Pons (tissue), 1 donor: ENCODE results near the gene FRY.

Experiments
- DNase-seq: peaks from one replicate; pipeline ENCODE4 v3.0.0-alpha.2; 2016; ENCODE audit warnings: low spot score

FRY gene

DNA sequence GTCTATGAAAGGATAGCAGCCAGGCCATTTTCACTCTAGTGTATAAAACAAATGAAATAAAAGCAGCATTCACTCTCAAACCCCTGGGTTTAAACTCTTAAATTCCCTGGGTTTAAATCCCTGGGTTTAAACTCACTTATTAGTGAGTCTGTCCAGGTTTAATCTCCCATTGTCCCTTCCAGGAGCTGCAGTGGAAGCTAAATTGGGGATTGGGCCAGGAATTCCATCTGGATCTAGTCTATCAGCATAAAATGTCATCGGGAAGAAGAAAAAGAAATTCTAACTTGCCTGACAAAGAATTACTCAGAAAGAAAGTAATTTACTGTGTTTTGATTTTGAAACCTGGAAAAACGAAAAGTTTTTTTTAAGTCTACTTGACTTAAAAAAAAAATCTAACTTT is 54.8 kb downstream of the FRY start:
- no peak for DNase-seq

DNA sequence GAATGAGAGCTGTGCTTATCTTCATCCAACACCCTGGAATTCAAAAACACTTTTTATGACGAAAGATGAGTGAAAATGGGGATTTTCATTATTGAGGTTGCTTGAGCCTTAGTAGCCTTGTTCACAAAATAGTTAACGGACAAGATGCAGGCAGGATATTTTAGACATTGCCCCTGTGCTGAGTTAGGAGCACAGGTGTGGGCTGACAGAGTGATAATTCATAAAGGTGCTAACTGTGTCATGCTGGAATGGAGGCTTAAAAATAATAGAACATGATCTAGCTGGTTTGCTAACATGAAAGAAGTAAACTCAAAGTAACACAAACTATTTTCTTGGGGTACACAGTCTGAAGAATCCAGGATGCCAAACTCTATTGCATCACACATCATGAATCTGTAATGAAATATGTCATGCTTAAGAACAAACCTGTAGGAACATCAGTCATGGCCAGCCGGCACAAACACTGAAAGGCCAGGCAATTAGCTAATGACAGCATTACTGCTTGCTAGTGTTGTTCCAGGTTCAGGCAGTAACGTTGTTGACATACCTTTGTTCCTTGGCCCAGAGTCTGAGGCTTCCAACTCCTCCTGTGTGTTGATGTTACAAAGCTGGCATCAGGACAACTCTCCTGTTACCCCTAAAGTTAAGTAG is 55.3 kb downstream of the FRY start:
- no peak for DNase-seq

DNA sequence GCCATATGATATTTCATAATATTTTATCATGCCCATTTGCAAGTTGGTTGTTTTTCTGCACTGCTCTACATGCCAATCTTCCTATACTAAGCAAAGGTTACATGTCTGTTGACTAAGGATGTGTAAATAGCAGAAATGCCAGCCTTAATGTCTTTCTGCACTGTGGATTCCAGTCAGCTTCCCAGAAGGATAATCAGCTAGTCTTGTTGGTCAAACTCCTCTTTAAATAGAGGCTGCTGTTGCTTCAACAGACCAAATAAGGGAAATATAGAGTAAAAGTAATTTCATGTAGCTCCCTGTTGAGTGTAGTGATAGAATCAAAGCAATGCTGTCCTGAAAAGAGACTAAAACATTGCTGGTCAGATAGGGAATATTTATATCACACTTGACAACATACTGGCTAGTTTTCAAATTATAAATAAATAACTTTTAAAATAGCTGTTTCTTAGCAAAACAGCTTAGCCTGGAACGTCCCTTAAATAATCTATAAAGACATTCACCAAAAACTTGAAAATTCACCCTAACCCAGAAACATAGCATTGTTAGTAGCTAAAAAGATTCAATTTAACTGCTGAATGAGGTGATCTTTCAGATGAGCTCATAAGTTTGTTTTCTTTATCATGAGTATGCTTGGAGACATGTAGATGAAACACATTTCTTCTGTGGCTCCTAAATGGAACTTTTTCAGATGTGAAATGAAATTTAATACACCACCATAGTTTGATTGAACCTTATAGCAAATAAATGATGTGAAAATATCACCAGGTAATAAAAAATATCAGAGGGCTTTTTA is 56.6 kb downstream of the FRY start:
- DNase-seq = no peak

DNA sequence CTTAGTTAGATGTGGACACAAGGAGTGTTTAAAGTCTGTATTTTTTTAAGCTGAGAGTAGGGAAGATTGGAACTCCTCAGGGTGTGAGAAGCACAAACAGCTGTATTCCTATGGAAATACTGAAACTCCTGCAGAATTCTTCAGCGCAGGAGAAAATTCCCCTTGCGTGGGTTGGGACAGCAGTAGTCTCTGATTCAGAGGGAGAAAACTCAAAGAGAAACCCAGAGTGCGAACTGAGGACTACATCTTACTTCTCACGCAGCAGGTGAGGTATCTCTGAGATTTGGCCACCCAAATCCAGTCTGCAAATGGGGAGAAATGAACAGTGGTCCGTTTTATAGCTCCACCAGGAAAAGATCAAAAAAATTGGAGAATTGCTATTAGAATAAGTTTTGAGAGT is 60.9 kb downstream of the FRY start:
- DNase-seq = no peak

DNA sequence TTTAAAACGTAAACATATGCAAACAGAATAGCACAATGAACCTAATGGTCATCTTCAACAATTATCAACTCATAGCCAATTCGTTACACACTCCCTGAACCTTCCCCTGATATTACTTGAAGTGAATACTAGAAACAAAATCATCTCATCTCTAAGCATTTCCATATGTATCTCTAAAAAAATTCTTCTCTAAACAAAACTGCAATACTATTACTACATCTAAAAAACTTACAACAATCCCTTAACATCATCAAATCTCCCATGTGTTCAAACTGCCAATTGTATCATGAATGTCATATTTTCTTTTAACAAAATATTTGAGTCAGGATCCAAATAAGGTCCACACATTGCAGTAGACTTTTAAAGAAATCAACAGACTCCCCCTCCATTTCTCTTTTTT is 61.4 kb downstream of the FRY start:
- no peak for DNase-seq

DNA sequence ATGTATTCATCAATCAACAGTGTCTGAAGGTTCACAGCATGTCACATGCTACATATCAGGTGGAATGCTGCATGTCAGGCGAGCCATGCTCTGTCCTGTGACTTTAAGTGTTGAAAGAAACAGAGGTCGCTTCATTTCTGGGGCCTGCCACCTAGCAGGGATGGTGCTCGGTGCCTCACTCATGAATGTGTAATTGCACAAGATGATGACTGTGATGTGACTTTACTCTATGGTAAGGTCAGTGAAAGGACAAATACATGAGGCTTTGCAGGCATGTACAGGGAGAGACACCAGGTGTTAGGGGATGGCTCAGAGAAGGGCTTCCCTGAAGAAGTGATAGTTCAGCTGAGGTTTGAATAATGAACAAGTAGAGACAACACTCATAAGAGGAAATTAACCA is 66.7 kb downstream of the FRY start:
- DNase-seq = no peak

DNA sequence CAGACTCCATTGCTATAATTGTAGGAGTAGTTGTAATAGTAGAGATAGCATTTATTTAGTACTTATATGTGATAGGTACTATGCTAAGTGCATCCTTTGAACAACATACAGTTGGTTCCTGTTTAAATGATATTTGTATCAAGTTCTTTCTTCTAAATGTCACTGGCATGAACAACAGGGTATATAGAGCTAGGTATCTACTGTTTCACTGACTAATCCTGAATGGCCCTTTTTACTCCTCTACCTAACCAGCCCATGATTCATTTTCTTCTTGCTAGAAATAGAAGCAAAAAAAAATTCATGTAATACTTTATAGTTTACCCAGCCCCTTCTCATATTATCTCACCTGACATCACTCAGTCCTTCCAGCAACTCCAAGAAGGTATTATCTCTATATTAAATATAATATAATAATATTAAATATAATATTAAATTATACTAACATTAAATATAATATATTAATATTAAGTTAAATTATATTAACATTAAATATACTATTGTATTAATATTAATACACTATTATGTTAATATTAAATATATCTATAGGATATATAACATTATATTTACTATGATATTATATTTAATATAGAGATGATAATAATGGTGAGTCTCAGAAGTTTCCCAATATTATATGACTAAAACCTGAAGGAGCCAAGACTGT is 74.2 kb downstream of the FRY start:
- no peak for DNase-seq

DNA sequence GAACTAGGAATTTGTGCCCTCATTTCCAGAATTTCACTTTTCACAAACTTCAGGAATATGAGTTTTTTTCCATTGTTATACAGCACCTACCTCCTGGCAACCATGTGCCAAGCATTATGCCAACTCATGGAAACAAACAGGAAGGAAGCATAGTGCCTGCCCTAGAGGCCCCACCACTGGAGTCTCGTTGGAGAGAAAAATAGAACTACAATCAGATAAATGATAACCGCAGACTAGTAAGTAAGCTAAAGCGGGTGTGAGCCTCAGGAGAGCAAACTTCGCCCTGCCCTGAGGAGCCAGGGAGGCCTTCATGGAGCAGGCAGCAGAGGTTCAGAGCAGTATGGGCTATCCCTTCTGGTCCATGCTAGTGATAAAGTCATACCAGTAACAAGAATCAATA is 75.9 kb downstream of the FRY start:
- DNase-seq = no peak

DNA sequence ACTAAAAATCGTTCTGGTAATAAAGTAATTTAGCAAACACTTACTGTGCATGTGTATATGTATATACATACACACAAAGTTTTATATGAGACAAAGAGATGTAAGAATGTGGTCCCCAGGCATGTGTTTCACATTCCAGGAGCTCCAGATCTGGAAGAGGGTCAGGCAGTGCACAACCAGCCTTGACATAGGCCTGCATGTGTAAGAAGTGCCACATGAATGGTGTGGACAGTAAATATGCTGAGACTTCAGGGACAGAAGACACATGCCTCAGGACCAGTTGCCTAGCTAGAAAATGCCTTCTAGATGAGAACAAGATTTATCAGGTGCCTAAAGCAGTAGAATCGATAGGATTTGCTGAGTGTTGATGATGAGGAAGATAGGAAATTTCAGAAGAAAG is 76.4 kb downstream of the FRY start:
- DNase-seq = no peak

DNA sequence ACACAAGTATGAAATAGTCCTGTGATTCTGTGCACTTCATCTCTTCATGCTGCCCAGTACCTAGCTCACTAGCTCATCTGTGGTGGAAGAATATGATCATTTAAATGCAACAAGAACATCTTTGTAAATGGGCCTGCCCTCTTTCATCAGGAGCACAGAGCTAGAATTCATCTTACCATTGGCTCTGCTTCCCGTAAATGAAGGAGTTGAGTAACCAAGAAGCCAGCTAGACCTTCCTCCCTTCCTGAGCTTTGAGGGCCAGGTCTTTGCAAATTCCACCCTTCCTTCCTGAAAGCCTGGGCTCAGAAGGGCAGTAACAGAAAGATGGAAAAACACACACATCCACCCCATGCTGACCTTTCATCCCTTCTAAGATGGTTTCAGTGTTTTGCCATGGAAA is 82.0 kb downstream of the FRY start:
- DNase-seq = no peak

DNA sequence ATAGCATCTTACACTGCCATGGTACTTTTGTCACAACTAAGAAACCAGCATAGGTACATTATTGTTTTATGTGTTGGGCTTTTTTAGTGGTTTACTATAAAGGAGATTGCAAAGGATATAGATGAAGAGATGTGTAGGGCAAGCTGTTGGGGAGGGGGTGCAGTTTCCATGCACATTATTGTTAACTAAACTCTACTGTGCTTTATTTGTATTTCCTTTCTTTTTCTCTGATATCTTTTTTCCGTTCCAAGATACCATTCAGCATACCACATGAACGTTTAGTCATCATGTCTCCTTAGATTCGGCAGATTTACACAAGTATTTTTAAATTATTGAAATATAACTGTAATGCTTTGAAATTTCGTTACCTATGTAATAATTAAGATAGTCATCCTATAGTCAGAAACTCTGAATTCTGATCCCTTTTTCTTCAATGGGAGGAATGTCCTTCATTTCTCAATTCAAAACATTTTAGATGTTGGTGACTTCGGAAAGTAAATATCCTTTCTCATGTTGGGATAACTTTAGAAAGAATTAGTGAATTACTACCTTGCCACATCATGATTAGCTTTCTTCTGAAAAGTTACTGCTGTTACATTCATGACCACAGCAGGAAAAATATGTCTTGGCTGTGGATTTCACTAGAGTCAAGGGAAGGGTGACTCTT is 82.8 kb downstream of the FRY start:
- DNase-seq = no peak

DNA sequence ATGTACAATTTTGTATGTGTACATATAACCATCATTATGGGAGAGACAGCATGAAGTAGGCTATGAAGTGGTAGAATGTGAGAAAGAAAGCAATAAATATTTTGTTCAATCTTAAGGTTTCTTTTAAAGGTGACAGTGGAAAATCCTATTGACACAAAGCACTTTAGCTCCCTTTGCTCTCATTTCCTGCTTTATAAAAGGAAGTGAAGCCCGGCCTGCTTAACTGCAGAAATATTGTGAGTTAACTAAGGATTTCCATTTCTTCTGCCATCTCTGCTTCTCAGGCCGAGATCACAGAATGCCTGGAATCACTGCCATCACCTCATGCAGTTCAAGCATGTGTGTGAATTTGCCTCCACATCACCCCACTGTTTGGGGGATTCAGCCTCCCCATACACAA is 83.5 kb downstream of the FRY start:
- no peak for DNase-seq

DNA sequence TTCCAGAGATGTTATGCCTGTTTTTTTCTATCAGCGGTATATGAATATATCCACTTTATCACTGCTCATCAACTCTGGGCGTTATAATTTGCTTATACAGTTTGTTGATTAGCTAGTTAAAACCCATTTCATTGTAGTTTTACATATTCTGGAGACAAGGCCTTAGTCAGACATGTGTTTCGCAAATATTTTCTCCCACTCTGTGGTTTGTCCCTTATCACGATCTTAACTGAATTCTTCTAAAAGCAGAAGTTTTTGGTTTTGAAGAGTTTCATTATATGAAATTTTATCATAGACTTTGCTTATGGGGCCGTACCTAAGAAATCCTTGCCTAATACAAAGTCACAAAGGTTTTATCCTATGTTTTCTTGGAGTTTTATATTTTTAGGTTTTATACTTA is 84.6 kb downstream of the FRY start:
- DNase-seq = no peak

DNA sequence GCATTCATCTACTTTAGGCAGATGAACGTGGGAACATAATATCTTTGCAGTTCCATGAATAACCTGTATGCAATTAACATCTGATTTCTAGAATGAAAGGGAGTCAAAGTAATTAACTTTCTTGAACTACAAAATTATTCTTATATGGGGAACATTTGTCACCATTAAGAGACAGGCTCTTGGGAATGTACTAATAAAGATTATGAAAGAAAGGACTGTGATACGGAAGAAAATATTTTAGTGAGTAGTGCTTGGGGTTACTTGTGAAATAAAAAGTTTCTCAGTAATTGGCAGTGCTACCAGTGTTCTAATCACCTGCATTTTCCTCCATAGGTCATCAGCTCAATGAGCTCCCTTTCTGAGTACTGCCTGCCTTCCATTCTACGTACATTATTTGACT is 85.4 kb downstream of the FRY start:
- no peak for DNase-seq

DNA sequence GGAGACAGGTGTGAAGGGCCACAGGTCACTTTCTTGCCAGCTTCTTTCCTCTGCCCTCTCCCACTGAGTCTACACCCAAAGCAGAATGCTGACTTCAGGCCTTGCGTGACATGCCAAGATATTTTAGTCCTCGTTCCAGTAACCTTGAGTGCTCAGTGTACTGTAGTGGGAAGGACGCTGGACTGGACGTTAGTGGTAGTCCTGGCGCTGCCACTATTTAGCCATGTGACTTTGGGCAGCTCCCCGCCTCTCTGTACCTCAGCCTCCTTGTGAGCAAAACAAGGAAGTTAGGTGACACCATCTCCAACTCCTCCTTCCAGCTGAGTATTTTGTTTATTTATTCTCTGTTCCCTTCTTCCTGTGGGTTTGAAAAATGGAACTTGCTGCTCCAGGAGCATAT is 86.1 kb downstream of the FRY start:
- DNase-seq = no peak

DNA sequence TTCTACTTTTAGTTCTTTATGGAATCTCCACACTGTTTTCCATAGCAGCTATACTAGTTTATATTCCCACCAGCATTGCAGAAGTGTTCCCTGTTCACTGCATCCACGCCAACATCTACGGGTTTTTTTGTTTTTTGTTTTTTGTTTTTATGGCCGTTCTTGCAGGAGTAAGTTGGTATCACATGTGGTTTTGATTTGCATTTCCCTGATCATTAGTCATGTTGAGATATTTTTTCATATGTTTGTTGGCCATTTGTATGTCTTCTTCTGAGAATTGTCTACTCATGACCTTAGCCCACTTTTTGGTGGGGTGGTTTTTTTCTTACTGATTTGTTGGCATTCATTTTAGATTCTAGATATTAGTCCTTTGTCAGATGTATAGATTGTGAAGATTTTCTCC is 89.7 kb downstream of the FRY start:
- DNase-seq = no peak

DNA sequence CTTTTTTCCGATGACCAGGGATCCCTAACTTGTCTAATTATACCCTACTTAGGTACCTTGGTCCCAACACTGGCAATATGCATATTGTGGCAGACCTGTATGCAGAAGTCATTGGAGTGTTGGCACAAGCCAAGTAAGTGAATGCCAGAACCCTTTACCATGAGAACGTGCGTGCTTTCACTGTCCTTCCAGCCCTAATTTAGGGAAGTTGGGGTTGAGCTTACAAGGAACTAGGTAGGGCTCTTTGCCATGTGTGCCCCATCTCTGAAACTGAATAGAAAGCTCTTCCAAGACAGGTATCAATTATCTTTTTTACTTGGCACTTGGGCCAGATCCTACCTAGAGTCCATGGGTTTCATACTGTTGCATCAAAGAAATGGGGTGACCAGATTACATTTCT is 93.2 kb downstream of the FRY start:
- DNase-seq = no peak

DNA sequence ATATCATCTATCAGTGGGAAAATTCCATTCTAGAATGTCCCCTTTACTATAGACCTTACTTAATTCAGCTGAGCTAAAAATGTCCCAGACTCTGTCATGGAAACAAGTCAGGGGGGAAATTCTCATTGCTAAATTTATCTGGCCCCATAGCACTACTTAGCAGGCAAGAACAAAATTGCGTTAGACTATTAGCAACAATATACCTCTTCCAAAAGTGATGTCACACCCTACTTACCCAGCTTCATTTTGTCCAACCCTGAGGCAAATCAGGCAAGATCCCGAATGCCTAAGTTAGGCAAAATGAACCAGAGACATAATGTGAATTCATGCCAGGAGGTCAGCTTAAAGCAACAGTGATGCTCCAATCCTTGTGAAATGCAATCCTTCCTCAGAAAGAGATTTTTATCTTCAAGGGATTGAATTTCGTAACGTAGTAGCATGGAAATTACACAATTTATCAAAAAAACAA is 93.7 kb downstream of the FRY start:
- no peak for DNase-seq

DNA sequence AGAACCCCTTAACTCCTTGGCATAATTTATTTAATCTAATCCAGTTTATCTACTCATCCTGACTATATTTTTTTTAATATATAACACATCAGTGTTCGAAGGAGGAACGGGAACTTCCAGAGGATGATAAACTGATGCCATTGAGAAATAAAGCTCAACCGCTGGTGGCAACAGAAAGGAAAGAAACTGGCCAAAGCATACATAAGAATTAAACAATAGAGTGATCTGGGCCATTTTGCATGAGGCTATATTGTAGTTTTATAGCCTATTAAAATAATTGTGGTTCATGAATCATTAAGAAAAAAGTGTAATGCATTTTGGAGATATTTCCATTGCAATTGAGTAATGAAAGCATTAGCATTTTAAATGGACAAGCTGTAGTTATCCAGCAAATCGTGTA is 94.2 kb downstream of the FRY start:
- DNase-seq = no peak

DNA sequence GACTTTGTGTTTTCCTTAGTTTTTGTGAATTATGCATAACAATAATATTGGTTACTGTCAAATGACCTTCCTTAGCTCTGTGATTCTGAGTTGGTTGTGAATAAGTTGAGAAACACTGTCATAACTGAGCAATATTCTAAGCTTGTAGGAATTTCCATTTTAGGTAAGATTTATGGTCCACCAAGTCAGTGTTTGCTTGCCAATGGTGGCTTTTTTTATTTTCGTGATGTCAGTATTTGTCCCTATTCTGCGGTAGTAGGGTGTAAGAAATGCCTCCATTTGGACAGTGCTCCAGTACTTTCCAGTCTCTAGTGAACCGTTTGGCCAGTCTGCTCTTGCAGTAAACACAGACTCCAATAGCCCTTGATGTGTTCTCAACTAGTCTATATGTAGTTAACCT is 94.7 kb downstream of the FRY start:
- DNase-seq = no peak

DNA sequence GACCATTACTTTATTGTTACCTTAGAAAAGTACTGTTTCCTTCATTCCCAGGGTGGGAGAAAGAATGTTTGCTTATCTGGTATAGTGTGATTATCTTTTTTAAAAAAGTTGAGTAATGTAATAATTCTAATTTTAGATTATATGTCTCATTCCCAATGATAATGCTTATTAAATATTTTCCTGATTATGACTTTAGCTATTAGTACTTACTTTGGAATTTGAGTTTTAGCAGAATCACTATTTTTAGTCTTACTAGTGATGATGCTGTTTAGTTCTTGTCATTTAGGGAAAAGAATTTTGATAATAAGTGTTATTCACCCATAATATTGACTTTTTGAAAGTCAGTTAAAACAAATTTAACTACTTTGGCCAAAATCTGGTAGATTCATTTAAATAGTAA is 95.2 kb downstream of the FRY start:
- no peak for DNase-seq

DNA sequence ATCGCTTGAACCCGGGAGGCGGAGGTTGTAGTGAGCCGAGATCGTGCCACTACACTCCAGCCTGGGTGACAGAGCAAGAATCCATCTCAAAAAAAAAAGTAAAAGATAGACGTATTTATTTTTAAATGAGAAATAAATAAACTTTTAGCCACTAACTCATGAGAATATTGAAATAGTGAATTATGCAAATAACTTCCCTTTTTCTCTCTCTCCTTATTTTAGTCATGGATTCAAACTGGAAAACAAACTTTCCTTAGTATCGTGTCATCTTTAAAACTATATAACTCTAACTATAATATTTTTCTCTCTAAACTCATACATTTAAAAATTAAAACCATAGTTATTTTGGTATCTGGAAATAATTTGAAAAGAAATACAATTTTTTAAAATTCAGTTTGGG is 96.1 kb downstream of the FRY start:
- no peak for DNase-seq
